Activated CD4-positive, CD25-positive, alpha-beta regulatory T cell (primary cell): ENCODE measurements around the gene AKIP1.
"Not testable (repeated sequence)": the region's sequence is repeated elsewhere in the genome, so short reads cannot be mapped to it uniquely, and the experiment has no call there.

ENCODE experiments used
- DNase-seq, 4 experiments: peaks; one replicate each; lab custom pipeline; 2025; lab: John Stamatoyannopoulos, UW

AKIP1 gene

GRCh38 chr11:8917157-8917825, 6.3 kb downstream of the AKIP1 start:
- no peak for DNase-seq

GRCh38 chr11:8922691-8923090, 11.7 kb downstream of the AKIP1 start:
- DNase-seq, result no peak

GRCh38 chr11:8925711-8926110, 14.7 kb downstream of the AKIP1 start:
- no peak for DNase-seq

DNA sequence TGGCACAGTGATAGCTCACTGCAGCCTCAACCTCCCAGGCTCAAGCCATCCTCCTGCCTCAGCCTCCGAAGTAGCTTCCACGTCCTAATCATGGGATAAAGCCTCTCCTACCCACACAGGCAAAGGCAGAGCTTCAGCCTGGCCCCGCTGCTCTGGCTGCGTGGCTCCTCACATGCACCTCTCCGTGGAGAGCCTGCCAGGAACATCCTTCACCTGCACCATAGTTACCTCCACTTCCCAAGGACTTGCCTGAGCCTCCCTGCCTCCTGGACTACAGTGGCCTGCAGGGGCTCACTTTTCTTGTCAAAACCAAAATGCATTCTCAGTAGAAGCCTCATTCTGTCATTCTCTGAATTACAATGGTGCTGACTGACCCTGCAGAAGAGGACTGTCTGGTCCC, 15.2 kb downstream of the AKIP1 start:
- no peak for DNase-seq

GRCh38 chr11:8927233-8927632, 16.2 kb downstream of the AKIP1 start:
- no peak for DNase-seq

- no peak for DNase-seq
Observed at GRCh38 chr11:8928205-8928604, 17.2 kb downstream of the AKIP1 start.

GRCh38 chr11:8928981-8929615, 18.1 kb downstream of the AKIP1 start:
- DNase-seq, result no peak

DNA sequence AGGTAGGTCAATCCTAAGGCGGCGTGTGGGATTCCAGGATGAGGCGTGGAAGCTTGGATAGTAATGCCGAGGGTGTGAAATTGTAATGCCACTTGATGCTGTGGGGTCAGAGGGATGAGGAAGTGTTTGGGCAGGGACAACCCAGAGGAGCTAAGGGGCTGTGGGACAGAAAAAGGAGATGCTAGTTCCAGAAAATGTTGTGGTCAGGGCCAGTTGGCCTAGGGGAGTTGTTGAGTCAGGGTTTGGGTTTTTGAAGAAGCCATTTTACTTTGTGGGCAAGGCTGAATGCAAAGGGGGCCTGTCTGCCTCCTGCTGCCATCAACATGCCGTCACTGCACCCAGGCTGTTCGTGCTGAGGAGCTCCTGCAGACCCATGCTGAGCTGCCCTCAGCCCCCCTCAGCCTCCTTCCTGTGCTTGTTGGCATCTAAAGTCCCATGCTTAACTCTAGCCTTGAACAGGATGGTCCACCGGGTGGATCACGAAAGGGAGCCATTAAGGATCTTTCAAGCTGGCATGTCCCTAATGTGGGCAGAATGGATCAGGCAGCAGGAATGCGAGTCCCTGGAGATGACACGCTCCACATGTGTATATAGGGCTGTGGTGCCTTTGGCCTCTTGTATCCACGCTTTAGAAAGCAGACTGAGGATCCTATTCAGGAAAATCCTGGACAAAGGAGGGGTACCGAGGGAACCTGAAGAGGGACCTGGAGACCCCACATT, 19.6 kb downstream of the AKIP1 start:
- no peak for DNase-seq

- DNase-seq, result no peak
Observed at GRCh38 chr11:8932564-8933180, 21.7 kb downstream of the AKIP1 start, which contains the start of gene C11orf16. C11orf16 (minus strand) TSS chr11:8932947; CDS start chr11:8932308, 639 bp downstream.

DNA sequence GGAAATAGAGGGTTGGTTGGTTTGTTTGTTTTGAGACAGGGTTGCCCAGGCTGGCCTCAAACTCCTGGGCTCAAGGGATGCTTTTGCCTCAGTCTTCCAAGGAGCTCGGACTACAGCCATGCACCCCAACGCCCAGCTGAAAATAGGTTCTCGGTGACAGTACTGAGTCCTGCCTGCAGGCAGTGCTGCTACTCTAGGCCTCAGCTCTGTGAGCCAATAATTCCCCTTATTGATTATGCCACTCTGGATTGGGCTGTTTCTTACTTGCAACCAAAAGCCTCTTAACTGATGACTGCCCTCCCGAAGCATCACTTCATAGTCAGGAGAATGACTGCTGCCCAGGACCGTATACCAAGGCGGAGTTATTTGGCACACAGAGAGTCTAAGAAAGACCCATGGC, 22.9 kb downstream of the AKIP1 start:
- no peak for DNase-seq

DNA sequence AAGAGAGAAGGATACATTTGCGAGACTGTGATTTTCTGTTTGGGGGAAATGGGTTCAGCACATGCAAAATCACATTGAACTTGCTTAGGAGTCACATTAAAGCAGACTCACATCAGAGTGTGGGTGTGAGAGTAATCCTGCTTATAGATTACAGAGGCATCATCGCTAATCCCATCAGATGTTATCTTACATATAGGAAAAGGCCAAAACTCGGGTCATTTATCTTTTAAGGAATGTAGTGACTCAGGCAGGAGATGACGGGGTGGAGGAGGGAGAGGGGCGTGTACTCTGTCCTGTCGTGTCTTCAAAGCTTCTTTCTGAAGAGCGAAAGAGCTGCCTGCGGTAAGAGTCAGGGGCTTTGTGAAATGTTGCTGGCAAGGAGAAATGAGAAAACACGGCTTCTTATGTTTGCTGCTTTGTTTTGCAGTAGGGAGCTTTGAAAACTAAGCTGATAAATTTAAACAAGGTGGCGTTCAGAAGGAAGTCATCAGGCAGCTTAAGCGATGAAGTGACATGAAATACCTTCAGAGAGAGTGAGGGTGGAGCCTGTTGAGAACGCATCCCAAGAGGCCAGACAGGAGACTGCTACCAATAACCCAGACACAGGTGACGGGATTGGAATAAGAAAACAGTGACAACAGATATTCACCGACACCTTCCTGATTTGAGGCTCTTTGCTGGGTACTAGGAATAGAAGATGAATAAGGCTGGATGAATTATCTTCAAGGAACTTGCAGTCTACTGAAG, 23.9 kb downstream of the AKIP1 start:
- no peak for DNase-seq

DNA sequence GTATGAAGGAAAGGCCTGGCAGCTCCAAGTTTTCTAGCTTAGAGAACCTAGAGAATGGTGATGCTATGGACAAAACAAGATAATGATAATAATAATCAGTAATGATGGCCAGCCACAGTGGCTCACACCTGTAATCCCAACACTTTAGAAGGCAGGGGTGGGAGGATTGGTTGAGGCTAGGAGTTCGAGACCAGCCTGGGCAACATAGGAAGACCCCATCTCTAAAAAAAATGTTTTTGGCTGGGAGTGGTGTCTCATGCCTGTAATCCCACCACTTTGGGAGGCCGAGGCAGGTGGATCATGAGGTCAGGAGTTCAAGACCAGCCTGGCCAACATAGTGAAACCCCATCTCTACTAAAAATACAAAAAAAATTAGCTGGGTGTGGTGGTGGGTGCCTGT, 24.8 kb downstream of the AKIP1 start:
- not testable (repeated sequence) for DNase-seq

DNA sequence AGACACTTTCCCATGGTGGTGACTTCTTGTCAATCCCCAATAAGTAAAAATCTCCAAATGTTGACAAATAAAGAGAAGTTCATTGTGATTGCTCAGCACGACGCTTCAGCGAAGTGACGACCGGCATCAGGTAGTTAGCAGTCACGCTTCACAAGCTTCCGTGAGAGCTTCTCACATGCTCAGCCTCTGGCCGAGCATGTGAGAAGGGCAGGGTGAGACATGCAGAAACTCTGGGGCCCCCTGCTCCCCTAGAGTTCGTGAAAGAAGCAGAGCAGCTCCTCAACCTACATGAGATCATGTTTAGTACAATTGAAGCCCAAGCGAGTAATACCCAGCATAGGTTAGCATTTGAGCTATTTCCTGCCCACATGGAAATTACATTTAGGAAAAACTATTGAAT, 26.2 kb downstream of the AKIP1 start:
- DNase-seq, result no peak

DNA sequence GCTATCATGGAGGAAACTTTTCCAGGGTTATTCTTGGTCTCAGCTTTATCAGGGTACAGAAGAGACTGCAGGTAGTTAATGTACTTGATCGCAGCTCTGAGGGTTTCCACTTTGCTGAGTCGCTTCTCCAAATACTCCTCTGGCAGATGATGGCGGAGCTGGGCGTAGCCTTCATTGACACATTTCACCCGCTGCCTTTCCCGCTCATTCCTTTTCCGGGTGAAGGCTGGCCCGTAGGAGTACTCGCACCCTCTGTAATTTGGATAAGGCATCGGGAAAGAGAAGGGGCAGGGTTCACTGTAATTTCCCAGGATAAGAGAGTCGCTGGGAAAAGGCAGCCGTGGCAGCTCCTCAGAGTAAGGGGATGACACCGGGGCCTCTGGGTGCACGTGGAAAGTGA, 26.7 kb downstream of the AKIP1 start:
- DNase-seq, result no peak

- no peak for DNase-seq
Observed at GRCh38 chr11:8941341-8942103, 30.5 kb downstream of the AKIP1 start.

GRCh38 chr11:8942518-8943066, 31.6 kb downstream of the AKIP1 start, which contains the start of gene ASCL3:
ASCL3 (minus strand) TSS chr11:8943016; CDS start chr11:8938161, 4,855 bp downstream.
- DNase-seq, result no peak

GRCh38 chr11:8947230-8947943, 36.4 kb downstream of the AKIP1 start:
- no peak for DNase-seq

GRCh38 chr11:8948886-8949285, 37.9 kb downstream of the AKIP1 start:
- no peak for DNase-seq

GRCh38 chr11:8956860-8957259, 45.9 kb downstream of the AKIP1 start:
- DNase-seq, result no peak

DNA sequence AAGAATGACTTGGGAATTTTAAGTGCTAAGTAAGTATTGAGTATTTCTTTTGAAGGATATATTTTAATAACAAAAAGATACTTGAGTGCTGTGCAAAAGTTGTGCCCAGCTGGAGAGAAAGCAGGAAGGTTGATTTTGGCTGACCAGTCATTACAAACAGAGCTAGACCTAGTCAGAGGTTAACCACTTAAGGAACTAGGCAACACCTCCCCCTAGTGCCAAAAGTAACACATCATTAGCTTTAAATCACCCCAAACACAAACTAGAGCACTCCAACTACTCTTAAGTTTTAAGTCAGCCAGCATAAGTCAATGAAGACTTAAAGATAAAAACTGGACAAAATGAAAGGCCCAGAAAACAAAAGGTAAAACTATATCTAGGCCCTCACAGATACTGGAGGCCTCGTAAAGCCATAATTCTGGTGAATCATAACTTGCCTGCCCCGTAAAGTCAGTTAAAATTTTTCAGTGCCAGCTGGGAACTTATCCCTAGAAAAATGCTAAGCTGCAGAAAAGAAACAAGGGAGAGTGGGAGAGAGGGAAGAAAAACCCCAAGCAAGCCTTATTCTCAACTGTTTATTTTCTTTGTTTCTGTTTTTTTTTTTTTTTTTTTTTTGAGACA, 48.7 kb downstream of the AKIP1 start:
- DNase-seq, result no peak
